Activated CD8-positive, alpha-beta memory T cell treated with anti-CD3 and anti-CD28 coated beads for 1 hour (primary cell): ENCODE results near the gene KCNMA1.
"Not testable (repeated sequence)": the region's sequence is repeated elsewhere in the genome, so short reads cannot be mapped to it uniquely, and the experiment has no call there.

Source experiments
- DNase-seq, 2 donors: peaks; one replicate each; pipeline ENCODE4 v3.0.0-alpha.2; 2020; ENCODE audit warnings: low read depth in 1 of 2; ENCODE audit errors: extremely low read depth in 1 of 2

KCNMA1 gene

DNA sequence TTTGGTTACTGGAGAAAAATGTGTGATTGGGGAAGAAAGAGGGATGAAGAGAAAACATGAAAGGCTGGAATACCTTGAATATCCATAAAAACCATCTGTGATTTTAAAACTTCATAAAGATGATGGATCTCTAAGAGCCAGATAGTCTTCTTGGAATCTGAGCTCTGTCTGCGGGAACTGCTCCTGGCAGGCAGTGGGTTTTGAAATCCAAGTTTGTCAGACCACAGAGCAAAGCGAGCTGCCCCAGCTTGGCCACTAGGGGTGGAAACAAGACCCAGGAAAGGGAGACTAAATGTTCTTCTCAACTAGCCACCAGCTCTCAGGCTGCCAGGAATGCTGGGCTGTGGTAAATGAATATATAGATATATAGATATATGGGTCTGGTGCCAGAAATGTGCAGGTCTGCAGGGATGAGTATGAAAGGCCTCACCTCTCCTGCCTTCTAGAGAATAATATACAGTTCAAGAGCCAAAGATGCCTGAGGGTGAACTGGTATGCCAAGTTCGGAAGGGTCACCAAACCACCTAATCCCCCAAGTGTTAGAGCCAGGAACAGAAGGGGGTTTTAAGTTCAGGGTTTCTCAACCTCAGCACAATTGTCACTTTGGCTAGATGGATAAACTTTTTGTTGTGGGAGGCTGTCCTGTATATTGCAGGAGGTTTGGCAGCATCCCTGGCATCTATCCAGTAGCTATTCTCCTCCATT is 208.8 kb downstream of the KCNMA1 start:
- no peak for DNase-seq

DNA sequence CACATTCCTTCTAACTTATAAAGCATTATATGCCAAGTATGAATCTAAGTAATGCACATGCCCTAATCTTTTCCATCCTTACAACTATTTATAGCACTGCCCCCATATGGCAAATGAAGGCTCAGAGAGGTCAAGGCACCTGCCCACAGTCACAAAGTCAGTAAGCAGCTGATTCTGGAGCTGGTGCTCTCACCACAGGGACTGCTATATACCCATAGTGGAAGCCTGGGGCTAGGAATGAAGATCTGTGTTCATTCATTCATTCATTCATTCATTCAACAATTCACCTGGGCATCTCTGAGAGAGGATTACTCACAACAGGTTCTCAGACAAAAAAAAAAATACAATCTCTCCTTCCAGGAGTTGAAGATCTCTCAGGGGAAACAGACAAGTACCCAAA is 213.4 kb downstream of the KCNMA1 start:
- DNase-seq: no peak

DNA sequence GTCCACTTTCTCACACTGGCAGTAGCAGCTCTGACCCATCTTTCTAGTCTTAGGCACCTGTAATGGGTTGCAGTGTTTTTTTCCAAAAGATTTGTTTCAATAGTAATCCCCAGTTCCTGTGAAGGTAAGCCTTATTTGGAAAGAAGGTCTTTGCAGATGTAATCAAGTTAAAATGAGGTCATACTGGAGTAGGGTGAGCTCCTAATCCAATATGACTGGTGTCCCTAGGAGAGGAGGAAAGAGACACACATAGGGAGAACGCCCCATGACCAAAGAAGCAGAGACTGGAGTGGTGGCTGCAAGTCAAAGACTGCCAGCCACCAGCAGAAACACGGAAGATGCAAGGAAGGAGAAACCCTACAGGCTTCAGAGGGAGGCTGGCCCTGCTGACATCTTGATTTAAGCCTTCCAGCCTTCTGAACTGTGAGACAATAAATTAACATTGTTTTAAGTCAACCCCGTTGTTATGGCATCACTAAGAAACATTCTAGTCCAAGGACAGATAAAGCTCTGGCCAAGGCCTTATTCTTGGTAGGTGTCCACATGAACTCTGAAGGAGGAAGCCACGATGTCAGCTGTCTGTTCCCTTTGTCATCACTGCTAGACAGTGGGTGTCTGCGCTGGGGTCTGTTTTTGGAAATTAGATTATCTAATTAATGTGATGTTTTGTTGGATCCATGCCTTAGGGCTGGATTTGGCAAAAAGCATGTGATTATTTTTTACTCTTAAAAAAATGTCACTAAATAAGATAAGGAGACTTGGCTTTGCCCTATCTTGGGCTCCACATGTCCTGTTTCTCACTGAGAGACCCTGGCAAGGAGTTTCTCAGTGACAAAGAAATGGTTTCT is 214.9 kb downstream of the KCNMA1 start:
- no peak for DNase-seq

DNA sequence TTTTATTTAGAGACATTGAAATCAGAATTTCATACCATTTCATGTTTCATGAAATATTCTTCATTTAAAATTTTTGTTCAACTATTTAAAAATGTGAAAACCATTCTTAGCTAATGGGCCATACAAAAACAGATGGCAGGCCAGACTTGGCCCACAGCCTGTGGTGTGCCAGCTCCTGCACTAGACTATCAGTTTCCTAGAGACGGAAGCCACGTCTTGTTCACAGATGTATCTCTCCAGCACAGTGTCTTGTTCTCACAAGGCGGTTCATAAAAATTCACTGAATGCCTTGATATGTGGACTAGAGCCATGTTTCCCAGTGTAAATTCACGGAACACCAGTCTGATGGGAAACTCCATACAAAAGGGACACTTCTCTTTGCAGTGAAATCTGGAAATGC is 216.0 kb downstream of the KCNMA1 start:
- no peak for DNase-seq

DNA sequence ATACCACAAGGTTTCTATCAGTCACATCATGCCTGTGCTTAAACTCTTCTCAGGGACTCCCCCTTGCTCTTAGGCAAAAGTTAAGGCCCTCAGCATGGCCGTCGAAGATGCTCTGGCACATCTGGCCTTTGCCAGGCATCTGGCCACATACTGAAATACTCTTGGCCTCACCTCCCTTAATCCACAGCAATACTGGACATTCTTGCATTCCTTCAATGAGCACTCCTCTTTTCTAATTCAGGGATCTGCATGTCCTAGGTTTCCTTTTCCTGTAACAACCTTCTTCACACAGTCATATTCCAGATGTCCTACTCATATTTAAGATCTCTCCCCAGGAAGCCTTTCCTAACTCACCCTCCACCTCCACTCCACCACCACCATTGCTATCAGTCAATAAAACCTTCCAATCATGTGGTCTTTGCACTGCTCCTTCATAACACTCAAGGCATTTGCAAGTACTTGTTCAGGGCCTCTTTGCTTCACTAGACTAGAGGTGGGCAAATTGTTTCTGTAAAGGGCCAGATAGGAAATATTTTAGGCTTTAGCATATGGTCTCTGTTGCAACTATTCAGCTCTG is 216.6 kb downstream of the KCNMA1 start:
- DNase-seq: no peak

DNA sequence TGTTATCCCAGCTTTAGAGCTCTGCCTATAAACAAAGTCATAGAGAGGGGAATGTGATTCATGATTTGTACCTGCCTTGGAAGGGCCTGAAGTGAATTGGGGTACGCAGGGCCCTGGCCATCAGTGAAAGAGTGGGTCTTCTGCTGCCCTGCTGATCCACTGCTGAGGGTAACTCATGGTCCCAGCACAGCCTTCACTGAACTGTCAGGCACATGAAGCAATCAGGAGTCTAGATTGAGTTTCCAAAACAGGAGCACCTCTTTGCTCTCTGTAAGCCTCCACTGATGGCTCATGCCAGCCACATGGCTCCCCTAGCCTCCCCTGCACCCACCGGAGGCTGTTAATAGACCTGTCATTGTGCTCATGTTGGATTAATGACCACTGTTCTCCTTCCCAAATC is 217.6 kb downstream of the KCNMA1 start:
- no peak for DNase-seq

DNA sequence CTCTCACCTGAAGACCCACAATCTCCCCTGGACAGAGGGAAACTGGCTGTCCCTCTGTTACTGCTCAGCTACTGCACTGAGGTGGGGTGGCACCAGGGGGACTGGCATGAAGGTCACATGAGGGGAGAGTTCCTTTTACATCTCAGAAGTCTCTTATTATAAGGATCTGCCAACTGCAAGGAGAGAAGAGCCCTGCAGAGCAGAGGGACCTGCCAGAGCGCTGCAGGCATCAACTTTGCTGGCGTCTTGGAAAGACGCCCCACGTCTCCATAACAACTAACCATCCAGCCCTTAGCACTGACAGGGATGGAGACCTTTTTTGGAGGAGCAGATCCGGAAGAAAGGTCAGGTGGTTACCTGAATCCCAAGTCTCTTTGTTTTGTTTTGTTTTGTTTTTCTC is 218.6 kb downstream of the KCNMA1 start:
- DNase-seq: no peak

DNA sequence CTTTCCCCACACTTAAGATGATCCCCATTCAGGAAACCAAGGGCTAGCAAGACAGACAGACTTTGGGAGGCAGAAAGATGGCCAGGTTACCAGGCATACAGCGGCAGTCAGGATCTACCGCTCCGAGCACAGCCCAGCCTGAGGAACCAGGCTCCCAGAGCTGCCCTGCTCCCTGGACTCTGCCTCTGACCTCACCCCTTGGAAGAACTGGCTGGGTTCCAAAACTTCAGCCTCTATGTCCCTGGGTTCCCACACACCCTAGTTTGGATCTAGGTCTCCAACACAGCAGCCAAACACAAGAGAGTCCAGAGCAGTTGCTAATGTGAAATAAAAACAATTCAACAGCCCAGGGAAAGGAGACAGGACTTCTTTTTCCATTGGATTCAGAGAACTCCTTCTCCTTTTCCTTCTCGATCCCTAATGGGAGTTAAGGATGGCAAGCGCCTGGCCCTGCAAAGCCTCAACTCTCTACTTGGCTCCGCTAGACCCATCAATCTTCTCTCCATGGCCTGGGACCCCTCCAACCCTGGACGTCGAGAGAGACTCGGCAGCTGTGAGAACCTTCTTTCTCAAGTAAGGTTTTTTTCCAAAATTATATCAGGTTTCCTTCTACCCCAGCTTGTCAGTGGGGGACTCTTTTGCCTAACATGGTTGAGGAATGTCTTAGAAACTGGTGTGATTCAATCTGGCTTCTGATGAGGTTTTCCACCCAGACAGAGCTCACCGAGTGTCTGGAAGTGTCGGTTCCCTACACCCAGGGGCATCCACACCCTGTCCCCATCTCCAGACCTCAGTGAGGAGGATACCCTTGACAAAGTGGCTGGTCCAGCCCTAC is 219.6 kb downstream of the KCNMA1 start:
- DNase-seq: no peak

DNA sequence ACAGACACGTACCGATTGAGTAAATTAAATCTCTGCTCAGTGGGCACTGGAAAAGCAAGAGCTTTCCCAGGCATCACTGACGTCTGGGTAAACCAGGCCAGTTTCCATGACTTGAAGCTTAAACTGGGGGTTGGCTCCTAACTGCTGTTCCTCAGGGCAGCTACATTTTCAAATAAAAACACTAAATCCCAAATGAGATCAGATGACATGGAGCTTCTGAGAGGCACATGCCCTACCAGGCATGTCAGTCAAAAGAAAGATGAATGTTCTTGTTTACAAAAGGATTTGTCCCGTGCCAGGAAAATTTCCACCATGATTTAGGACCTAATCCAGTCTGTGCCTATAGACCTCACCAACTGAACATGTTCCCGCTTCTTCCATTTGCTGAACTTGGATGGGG is 220.2 kb downstream of the KCNMA1 start:
- DNase-seq: no peak

DNA sequence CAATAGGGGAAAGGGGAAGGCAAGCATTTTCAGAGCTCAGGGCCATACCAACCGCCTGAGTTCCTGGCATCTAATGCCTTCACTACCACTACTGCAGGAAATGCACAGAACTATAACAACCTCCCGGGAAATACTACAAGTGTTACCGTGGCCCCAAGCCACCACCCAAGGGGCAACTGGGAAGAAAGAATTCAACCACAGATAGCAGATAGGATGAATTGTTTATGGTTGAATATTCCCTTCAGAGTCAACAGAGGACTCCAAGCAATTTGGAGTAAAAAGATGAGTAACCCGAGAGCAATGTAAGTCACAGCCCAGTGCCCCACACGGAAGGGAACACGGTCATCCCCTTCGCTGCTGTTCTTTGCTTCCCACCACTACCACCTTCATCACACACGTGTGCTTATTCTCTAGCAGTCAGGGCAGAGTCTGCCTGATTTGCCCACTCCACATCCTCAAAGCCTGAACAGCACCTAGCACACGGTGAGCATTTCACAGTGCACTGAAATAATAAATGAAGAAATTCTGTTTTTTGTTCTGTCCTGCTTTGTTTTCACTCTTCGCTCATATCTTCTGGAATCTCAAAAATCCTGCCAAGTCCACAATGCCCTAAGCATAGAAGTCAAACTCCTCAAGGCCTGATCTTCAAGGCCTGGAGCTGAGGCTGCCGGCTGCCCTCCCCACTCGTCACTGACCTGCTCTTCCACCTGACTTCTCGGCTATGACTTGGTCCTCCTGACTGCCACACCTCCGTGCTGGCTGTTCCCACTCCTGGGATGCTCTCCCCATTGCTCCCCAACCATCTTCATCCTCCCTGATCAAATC is 221.1 kb downstream of the KCNMA1 start:
- DNase-seq: no peak

DNA sequence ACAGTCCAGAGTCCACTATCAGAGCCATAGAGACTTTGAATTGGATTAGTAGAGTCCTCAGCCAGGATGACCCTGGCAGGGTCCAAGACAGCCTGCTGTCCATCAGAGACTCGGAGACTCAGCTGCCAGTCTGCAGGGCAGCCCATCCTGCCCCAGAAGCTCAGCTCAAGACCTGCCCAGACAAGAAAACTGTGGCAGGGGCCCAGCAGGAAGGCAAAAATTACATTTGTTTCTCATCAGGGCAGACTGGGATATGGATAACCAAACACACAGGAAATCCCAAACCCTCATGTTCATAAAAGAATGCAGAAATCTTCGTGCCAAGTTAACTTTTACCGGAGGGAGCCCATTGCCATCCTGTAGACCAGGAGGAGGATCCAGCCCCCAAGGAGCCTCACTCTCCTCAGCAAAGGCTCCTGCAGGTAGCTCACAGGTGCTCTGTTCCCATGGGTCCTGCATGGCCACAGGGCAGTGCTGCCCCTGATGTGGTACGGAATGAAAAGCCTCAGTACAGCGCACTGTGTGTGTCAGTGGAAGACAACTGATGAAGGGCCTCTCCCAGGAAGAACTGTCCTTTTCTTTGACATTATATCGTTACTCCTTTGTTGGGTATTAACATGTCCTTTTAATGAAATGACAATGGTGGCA is 222.2 kb downstream of the KCNMA1 start:
- no peak for DNase-seq

DNA sequence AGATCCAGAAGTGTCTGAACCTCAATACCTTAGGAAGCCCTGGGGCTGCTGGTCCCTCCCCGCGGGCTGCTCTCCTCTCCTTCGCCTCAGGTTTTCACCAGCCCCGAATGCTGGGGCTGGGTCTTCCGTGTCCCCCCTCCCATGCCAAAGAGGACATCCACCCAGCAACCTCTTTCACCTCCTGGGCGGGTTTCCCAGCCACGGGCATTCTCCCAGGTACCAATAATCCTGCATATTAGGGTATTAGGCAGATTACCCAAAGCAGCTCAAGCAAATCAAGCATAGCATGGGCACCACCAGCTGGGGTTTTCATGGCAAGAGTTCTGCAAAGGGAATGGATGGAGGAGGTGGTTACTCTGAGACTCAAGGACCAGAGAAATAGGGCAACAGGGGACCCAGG is 224.4 kb downstream of the KCNMA1 start:
- no peak for DNase-seq

DNA sequence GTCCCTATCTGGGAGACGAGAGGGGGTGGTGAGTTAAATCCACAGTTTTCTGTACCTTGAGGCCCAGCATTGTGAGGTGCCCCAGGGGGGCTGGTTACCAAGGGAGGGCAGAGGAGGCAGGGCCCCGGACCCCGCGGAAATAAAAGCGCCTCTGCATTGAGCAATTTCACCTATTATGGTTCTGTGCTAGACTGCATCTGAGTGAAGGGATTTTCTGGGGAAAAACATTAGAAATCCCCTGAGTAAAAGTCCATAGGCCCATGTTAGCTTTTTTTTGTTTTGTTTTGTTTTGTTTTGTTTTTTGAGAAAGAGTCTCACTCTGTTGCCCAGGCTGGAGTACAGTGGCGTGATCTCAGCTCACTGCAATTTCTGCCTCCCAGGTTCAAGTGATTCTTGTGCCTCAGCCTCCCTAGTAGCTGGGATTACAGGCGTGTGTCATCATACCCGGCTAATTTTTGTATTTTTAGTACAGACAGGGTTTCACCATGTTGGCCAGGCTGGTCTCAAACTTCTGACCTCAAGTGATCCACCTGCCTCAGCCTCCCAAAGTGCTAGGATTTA is 225.0 kb downstream of the KCNMA1 start:
- DNase-seq: not testable (repeated sequence)

DNA sequence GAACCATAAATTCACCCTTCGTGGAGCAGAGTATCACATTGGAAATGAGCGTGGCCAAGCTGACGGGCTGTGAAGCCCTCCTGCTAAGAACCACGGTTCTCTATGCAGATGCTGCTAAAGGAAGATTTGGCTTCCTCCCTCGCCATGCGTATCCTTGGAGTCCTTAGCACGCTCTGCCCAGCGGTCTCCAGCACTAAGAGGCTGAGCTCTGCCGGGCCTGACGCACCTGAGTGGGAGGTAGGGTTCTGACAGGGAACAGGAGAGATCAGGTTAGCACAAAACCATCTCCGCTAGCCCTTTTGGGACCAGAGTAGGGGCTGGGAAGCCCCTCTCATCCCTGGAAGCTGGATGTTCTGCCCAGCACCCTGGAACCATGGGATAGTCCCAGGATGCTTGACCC is 225.8 kb downstream of the KCNMA1 start:
- no peak for DNase-seq

DNA sequence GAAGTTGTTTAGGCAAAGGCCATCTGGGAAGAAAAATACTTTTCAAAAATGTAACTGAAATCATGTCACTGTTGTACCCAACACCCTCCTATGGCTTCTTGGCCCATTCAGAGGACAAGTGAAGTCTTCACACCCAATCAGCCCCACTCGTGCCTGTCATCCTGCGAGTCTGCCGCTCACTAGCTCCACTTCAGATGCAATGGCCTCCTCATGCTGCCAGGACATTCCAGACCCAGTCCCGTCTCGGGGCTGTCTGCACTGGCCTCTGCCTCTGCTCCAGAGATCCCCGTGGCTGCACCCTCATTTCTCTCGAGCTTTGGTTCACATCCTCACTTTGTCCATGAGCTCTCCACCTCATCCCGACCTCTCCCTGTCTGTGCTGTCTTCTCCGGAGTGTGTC is 227.1 kb downstream of the KCNMA1 start:
- DNase-seq: no peak

DNA sequence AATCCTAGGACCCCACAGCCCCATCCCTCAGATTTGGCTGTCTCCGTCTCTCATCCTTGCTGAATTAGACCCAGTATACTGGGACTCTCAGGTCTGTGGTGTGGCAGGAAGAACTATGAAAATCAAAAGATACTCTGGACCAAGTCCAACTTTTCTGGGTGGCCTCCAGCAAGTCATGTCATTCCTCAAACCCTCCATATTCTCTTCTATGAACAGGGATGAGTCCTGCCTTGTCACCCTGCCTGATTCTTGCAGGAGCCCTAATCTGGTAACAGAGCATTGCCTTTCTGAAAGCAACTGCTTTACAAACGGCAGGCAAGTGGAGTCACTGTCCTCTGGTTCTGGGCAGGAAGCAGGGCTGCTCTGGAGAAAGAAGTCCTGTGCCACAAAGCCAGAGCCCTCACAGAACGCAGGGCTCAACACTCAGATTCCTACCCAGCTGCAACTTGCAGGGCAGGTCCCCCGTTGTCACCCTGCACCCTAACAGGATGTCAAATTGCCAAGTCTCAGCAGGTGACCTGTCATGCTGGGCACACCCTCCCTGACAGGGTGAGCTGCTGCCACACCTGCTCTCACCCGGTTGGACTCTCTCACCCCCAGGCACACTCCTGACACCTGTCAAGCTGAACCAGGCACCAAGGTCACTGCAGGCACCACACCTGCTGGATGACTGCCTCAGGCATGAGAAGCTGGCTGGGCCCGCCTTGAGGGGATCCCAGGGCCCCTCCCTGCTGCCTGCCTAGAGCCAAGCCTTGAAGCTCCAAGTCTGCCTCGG is 227.7 kb downstream of the KCNMA1 start:
- DNase-seq: no peak

DNA sequence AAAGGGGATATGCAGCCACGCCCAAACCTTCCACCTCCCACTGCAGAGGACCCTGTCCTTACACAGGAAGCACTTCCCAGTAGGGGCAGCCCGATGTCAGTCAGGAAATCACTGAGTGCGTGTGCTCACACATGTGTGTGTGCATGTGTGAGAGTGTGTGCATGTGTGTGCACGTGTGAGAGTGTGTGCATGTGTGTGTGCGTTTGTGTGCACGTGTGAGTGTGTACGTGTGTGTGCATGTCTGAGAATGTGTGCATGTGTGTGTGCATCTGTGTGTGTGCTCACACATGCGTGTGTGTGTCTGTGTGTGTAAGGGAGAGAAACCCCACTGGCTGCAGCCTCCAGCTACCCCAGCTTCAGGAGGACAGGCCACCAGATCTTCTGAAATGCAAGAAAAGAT is 229.3 kb downstream of the KCNMA1 start:
- DNase-seq: no peak

DNA sequence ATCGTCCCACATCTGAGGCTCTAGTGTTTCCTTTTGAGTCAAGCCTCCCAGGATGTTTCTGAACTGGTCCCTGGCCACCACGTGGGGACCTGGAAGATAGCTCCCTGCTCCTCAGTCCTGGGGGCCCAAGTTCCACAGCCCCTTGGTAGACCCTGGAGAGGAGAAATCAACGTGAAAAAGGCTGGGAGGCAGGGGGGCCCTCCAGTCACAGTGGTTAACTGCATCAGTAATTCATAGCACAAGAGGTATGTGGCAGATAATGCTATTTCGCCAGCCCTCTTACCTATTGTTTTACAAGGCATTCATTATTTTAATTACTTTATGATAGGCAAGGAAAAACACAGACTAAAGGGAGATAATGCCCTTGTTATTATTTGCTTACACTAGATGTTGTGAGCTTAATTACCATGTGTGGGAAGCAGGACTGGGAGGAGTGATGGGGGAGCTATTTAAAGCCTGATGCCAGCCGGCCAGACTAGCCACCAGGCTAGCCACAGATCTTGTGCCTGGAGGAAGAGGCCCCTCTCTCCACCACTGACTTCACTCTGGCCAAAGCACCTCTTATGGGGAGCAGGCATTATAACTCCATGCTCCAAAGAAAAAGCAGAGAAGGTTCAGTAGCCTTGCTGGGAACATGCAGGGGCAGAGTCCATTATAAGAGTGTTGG is 230.7 kb downstream of the KCNMA1 start:
- DNase-seq: no peak
